Stimulated activated naive CD4-positive, alpha-beta T cell treated with Interleukin-2 at 50 U/mL for 16 hours (primary cell): ENCODE results near the gene TBC1D16.
"Not testable (repeated sequence)": the region's sequence is repeated elsewhere in the genome, so short reads cannot be mapped to it uniquely, and the experiment has no call there.

Experiments used
- DNase-seq: peaks from one replicate; lab custom pipeline; 2025; lab: John Stamatoyannopoulos, UW

TBC1D16 gene

GRCh38 chr17:79914813-79915740 lies 120.6 kb downstream of the TBC1D16 start:
- DNase-seq = no peak

- no peak for DNase-seq
These were observed 121.5 kb downstream of the TBC1D16 start for GRCh38 chr17:79913896-79914812.

- no peak for DNase-seq
These were observed 122.2 kb downstream of the TBC1D16 start for GRCh38 chr17:79913451-79913850.

GRCh38 chr17:79912552-79913330 lies 122.9 kb downstream of the TBC1D16 start:
- no peak for DNase-seq

GRCh38 chr17:79911430-79912399 lies 124.0 kb downstream of the TBC1D16 start:
- no peak for DNase-seq

GRCh38 chr17:79910985-79911361 lies 124.7 kb downstream of the TBC1D16 start:
- no peak for DNase-seq

GRCh38 chr17:79909121-79909520 lies 126.6 kb downstream of the TBC1D16 start:
- no peak for DNase-seq

- DNase-seq = no peak
These were observed 127.8 kb downstream of the TBC1D16 start for GRCh38 chr17:79907850-79908249.

- DNase-seq = no peak
These were observed 128.4 kb downstream of the TBC1D16 start for GRCh38 chr17:79907217-79907715.

GRCh38 chr17:79905832-79906231 lies 129.8 kb downstream of the TBC1D16 start:
- DNase-seq = no peak

GRCh38 chr17:79904865-79905264 lies 130.8 kb downstream of the TBC1D16 start:
- DNase-seq = no peak

GRCh38 chr17:79902146-79902791 lies 133.4 kb downstream of the TBC1D16 start:
- DNase-seq = no peak

GRCh38 chr17:79901131-79901530 lies 134.5 kb downstream of the TBC1D16 start:
- no peak for DNase-seq

- DNase-seq = no peak
These were observed 136.1 kb downstream of the TBC1D16 start for GRCh38 chr17:79899584-79899983.

- DNase-seq = no peak
These were observed 138.2 kb downstream of the TBC1D16 start for GRCh38 chr17:79897243-79898063.

GRCh38 chr17:79893457-79893856 lies 142.2 kb downstream of the TBC1D16 start:
- DNase-seq = not testable (repeated sequence)

GRCh38 chr17:79892457-79893241 lies 143.0 kb downstream of the TBC1D16 start:
- DNase-seq = no peak

GRCh38 chr17:79891113-79891730 lies 144.4 kb downstream of the TBC1D16 start:
- no peak for DNase-seq
